RKO (cell line): ENCODE measurements around the gene C19orf44.
"Not testable (repeated sequence)": the region's sequence is repeated elsewhere in the genome, so short reads cannot be mapped to it uniquely, and the experiment has no call there.

ENCODE experiments used
- DNase-seq: peaks from one replicate; pipeline ENCODE4 v3.0.0-alpha.2; 2016; ENCODE audit warnings: low spot score

Gene C19orf44

GRCh38 chr19:16537111-16537510, 40.9 kb downstream of the C19orf44 start:
- DNase-seq: no peak

DNA sequence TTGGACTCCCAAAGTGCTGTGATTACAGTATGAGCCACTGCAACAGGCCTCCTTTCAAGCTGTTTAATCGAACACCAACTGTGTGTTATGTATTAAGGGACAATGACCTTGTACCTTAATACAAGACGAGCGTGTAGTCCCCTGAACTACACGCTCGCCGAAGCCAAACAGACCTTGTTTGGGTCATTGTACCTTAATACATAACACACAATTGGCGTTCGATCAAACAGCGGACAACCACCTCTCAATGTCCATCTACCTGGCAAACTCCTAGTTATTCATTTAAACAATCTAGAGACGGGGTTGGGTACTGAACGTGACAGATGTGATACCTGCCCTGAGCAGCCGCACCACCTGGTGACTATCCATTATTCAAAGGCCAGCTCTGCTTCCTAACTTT, 44.8 kb downstream of the C19orf44 start:
- DNase-seq: no peak

GRCh38 chr19:16541526-16542044, 45.4 kb downstream of the C19orf44 start:
- DNase-seq: peak; percentile 41

DNA sequence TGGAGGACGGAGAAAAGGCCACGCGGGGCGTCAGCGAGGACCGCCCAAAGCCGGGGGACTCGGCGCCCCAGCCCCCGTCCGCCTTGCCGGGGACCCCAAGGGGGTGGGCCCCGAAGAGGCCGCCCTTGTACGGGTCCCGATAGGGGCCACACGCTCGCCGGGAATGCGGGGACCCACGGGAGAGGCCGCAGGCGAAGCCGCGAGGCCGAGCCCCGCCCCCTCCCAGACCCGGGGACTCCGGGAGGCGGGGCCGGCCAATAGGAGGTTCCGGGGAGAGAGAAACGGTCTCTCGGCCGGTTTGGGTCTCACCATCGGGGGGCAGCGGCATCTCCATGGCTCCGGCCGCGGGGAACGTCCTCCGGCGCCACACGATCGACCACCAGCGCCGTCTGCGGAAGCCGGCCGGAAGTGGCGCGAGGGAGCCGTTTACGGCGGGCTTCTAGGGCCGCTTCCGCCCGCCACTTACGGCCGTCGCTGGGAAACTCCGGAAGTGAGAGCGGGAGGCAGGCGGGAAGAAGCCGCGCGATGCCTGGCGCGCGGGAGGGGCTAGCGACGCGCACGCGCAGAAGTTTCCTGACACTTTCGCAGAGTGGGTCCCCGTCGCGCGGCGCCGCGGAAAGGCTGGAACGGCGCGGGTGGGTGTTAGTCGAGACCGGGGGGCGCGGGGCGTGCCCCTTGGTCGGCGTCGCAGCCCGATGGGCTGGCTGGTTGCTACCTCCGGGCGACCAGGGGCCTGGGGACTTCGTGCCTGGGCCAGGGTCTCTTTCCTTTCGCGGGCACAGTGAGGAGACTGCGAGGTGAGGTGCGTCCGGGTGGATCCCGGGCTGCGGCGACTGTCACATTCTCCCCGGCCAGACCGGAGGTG, 46.1 kb downstream of the C19orf44 start, which contains the start of gene CHERP:
CHERP (minus strand) TSS at position 393 of the 865 bp plus-strand sequence; CDS start at position 334, 59 bp downstream.
- peak; percentile 93 for DNase-seq

DNA sequence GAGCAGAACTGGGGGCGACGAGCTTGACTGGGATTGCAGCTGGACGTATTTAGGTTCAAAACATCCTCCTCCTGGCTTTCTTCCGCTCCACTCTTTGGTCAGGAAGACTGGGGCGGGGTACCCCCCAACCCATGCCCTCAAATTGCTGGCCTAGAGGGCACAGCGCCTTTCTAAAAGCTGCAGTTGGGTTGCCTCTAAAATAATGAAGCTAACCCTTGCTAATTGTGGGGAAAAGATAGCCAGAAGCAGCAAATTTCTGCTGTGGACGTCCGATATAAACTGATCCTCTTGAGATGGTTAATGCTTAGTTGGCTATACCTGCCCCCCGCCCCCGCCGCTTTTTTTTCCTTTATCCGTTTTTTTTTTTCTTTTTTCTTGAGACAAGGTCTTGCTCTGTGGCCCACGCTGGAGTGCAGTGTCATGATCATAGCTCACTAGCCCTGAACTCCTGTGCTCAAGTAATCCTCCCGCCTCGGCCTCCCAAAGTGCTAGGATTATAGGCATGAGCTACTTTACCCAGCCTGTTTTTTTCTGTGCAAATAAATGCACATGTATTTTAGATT, 46.8 kb downstream of the C19orf44 start:
- peak; percentile 38 for DNase-seq

DNA sequence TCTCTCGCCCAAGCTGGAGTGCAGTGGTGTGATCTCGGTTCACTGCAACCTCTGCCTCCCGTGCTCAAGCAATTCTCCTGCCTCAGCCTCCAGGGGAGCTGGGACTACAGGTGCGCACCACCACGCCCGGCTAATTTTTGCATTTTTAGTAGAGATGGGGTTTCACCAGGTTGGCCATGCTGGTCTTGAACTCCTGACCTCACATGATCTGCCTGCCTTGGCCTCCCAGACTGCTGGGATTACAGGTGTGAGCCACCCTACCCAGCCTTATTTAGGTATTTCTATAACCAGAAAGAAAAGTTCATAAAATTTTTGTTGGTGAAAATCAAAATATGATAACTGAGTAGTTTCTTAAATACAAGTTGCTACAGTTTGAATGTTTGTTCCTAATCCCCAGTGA, 47.5 kb downstream of the C19orf44 start:
- not testable (repeated sequence) for DNase-seq

DNA sequence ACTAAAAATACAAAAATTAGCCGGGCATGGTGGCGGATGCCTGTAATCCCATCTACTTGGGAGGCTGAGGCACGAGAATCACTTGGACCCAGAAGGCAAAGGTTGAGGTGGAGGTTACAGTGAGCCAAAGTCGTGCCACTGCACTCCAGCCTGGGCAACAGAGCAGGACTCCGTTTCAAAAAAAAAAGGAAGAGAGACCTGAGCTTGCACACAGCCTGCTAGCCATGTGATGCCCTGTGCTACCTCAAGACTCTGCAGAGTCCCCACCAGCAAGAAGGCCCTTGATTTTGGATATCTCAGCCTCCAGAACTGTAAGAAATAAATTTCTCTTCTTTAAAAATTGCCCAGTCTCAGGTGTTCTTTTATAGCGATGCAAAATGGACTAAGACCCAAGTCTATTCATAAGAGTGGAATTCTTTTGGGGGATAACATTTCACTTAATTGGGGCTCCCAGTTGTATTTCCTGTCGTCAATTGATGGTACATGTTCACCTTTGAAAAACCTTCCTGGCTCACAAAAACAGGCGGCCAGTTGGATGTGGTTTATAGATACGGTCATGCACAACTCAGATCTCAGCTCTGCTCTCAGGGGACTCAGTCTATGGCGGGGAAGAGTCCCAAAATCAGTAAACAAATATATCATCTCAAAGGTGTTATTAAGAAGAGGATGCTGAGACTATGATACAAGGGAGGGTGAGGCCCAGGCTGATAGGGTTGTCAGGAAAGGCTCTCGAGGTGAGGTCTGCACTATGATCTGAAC, 48.5 kb downstream of the C19orf44 start:
- DNase-seq: no peak

GRCh38 chr19:16548956-16549355, 52.8 kb downstream of the C19orf44 start:
- DNase-seq: no peak

- not testable (repeated sequence) for DNase-seq
Measured at GRCh38 chr19:16551902-16552301, 55.7 kb downstream of the C19orf44 start.

DNA sequence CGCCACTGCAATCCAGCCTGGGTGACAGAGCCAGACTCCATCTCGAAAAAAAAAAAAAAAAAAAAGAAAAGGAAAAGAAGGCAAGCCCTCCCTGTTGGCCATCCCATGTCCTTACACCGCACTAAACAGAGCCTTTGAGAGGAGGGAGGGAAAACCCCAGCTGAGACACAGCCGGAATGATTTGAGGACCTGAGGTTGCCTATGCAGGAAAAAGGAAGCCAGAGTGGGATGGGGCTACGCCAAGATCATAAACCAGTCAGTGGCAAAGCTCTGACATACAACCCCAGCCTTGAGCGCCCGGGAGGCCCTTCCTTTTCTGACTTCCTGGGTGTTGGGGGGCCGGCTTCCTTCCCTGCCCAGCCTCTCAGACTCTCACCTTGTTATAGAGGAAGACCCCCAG, 58.6 kb downstream of the C19orf44 start:
- no peak for DNase-seq

GRCh38 chr19:16559780-16560276, 63.6 kb downstream of the C19orf44 start:
- DNase-seq: no peak

- DNase-seq: no peak
Measured at GRCh38 chr19:16561382-16561781, 65.2 kb downstream of the C19orf44 start.

GRCh38 chr19:16562608-16563025, 66.4 kb downstream of the C19orf44 start:
- no peak for DNase-seq

GRCh38 chr19:16564842-16565241, 68.6 kb downstream of the C19orf44 start:
- DNase-seq: no peak

DNA sequence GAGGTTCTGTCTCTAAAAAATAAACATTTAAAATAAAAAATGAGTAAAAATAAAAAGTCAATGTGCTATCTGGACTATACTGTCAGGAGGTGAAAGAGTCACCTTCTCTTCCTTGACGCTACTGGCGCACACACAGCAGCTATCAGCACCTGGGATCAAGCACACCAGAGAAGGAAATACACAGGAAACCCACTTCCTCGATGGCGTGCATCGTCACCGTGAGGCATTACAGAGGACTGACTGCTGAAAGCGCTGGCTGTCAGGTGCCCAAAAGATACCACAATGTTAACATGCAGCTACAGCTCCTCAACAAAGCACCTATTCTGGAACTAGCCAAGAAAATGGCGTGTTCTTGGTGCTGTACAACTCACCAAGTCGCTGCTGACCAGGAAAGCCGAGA, 70.0 kb downstream of the C19orf44 start:
- no peak for DNase-seq

DNA sequence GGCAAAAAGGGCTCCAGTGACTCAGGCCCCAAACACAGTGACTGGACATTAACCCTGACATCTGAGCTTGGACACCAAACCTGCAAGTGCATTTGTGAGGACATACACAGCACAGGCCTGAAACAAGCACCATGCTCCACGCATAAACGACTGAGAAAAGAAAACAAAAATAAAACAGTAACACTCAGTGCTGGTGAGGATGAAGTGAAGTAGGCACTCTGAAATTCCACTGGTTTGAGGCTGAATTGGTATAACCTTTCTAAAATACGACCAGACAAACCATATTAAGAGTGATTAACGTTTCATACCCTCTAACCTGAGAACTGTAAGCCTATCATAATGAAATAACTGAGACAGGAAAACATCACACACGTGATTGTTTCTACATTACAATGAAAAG, 70.5 kb downstream of the C19orf44 start:
- DNase-seq: no peak

GRCh38 chr19:16569609-16570320, 73.6 kb downstream of the C19orf44 start:
- no peak for DNase-seq
